Loucy (cell line): ENCODE measurements around the gene SEC61B.

Experiments
- H2AFZ ChIP-seq: fragments of 200-600 bp; sonication (generic); 2 replicates; pipeline ENCODE4 v1.6.0; 2016; ENCODE audit warnings: antibody characterized with exemption, mild to moderate bottlenecking, low read length, moderate library complexity
- H3F3A ChIP-seq: fragments of 200-600 bp; 2 replicates; pipeline ENCODE4 v1.6.0; 2016; ENCODE audit warnings: antibody characterized with exemption, low read depth, mild to moderate bottlenecking
- H3K27me3 ChIP-seq: fragments of 200-600 bp; sonication (generic); 2 replicates; pipeline ENCODE4 v1.6.1; 2014; ENCODE audit warnings: low read length, mild to moderate bottlenecking; ENCODE audit not compliant: insufficient read depth, poor library complexity, severe bottlenecking
- H3K36me3 ChIP-seq: fragments of 200-600 bp; sonication (generic); 2 replicates; pipeline ENCODE4 v1.6.1; 2016; ENCODE audit warnings: low read length; ENCODE audit not compliant: insufficient read depth
- H3K4me1 ChIP-seq: fragments of 200-600 bp; sonication (generic); 2 replicates; pipeline ENCODE4 v1.5.1; 2014; ENCODE audit warnings: low read length, mild to moderate bottlenecking; ENCODE audit not compliant: insufficient read depth, poor library complexity, severe bottlenecking
- H3K4me2 ChIP-seq: fragments of 200-600 bp; sonication (generic); 2 replicates; pipeline ENCODE4 v1.6.0; 2014; ENCODE audit warnings: antibody characterized with exemption, low read length, low read depth, mild to moderate bottlenecking; ENCODE audit not compliant: poor library complexity, severe bottlenecking
- H3K4me3 ChIP-seq: fragments of 200-600 bp; sonication (generic); 2 replicates; pipeline ENCODE4 v1.5.1; 2014; ENCODE audit warnings: low read length, mild to moderate bottlenecking, mixed read lengths; ENCODE audit not compliant: poor library complexity, severe bottlenecking
- H3K79me2 ChIP-seq: fragments of 200-600 bp; sonication (generic); 2 replicates; pipeline ENCODE4 v1.6.1; 2014; ENCODE audit warnings: low read length; ENCODE audit not compliant: insufficient read depth
- H3K9ac ChIP-seq: fragments of 200-600 bp; sonication (generic); 2 replicates; pipeline ENCODE4 v1.6.0; 2014; ENCODE audit warnings: mild to moderate bottlenecking, low read depth, low read length, moderate library complexity; ENCODE audit not compliant: poor library complexity, severe bottlenecking
- H3K9me2 ChIP-seq: fragments of 200-600 bp; sonication (generic); replicated peaks from 2 replicates; pipeline ENCODE4 v1.6.1; 2016; ENCODE audit warnings: low read depth, low read length, mixed read lengths
- H3K9me3 ChIP-seq: fragments of 200-600 bp; sonication (generic); 2 replicates; pipeline ENCODE4 v1.6.1; 2014; ENCODE audit warnings: mild to moderate bottlenecking, antibody characterized with exemption, low read length, low read depth; ENCODE audit not compliant: insufficient read depth
- H4K20me1 ChIP-seq: fragments of 200-600 bp; sonication (generic); 2 replicates; pipeline ENCODE4 v1.6.0; 2014; ENCODE audit warnings: antibody characterized with exemption, low read length, mild to moderate bottlenecking; ENCODE audit not compliant: insufficient read depth, poor library complexity, severe bottlenecking
- CTCF ChIP-seq: fragments of 200-600 bp; sonication (generic); conservative IDR thresholded peaks from 2 replicates; pipeline ENCODE4 v1.5.1; 2014; ENCODE audit warnings: mild to moderate bottlenecking, antibody characterized with exemption, low read length
- EZH2phosphoT487 ChIP-seq: fragments of 200-600 bp; IDR thresholded peaks from 2 replicates; pipeline ENCODE4 v1.6.1; 2018; ENCODE audit warnings: antibody characterized with exemption, mild to moderate bottlenecking, moderate library complexity, borderline replicate concordance

SEC61B gene

DNA sequence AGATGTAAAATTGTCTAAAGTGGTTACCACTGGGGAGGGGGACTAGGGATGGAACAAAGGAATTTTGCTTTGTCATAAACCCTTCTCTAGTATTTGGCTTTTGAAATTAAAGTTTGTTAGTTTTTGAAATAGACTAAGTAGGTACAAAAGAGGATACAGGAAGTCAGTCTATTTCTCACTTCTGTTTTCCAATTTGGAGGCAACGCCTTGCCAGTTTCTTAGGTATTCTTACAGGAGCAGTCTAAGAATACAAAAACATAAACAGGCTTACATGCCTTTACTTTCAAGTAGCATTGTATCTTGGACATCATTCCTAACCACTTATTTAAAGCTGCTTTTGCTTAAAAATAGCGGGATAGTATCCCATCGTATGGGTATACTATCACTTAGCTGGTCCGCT, 34.8 kb upstream of the SEC61B start:
- no peaks in the 10 kb centered on the region for H3K9me2 ChIP-seq
- TF ChIP-seq CTCF (no peak), EZH2phosphoT487 (no peak)
- no peaks in the 10 kb centered on the region for H3K36me3 ChIP-seq
- H2AFZ ChIP-seq = no peak overlapping the region
- H3K4me3 ChIP-seq = no peak overlapping the region
- no peaks in the 10 kb centered on the region for H3K79me2 ChIP-seq
- H4K20me1 ChIP-seq = no peaks in the 10 kb centered on the region
- no peaks in the 10 kb centered on the region for H3K9me3 ChIP-seq
- H3K4me2 ChIP-seq = no peak overlapping the region
- H3K27me3 ChIP-seq = no peaks in the 10 kb centered on the region
- 0 out of 2 replicates have a peak, but pooled peaks cover 4% of the 10 kb centered on the region for H3F3A ChIP-seq
- H3K9ac ChIP-seq = no peak overlapping the region
- peaks cover 35% of the 10 kb centered on the region for H3K4me1 ChIP-seq

DNA sequence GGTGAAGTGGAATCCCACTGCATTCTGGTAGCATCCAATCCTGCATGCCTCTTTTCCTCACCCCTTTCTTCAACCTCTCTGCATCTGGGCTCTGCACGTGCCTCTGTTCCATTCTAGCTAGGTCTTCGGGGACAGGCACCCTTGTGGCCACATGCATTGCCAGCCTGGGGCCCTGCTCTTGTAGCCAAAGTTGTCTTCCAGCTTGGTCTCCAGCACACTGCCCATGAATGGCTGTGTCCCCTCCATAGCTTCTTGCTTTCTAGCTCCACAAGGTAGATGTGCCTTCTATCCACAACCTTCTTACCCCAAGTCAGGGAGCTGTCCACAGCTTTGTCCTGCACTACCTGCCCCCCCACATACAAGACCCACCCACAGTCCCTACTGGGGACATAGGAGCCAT, 32.9 kb upstream of the SEC61B start:
- no peak overlapping the region for H3K4me3 ChIP-seq
- H3K4me2 ChIP-seq = no peak overlapping the region
- no peak overlapping the region for H2AFZ ChIP-seq
- no peaks in the 10 kb centered on the region for H3K36me3 ChIP-seq
- TF ChIP-seq CTCF (no peak), EZH2phosphoT487 (no peak)
- no peak overlapping the region for H3K9ac ChIP-seq
- no peaks in the 10 kb centered on the region for H3K79me2 ChIP-seq
- no peaks in the 10 kb centered on the region for H3K9me2 ChIP-seq
- H3K27me3 ChIP-seq = no peaks in the 10 kb centered on the region
- H3K9me3 ChIP-seq = no peaks in the 10 kb centered on the region
- H4K20me1 ChIP-seq = no peaks in the 10 kb centered on the region
- H3F3A ChIP-seq = no peaks in the 10 kb centered on the region
- H3K4me1 ChIP-seq = peaks cover 17% of the 10 kb centered on the region

- Histone ChIP-seq H3K9ac (no peak overlapping the region), H3K79me2 (no peaks in the 10 kb centered on the region), H3K4me2 (no peak overlapping the region), H3K9me3 (no peaks in the 10 kb centered on the region), H4K20me1 (no peaks in the 10 kb centered on the region), H3F3A (no peaks in the 10 kb centered on the region), H2AFZ (no peak overlapping the region), H3K27me3 (no peaks in the 10 kb centered on the region), H3K4me1 (peaks cover 14% of the 10 kb centered on the region), H3K4me3 (no peak overlapping the region), H3K36me3 (no peaks in the 10 kb centered on the region), H3K9me2 (no peaks in the 10 kb centered on the region)
- no peak for TF ChIP-seq CTCF
- TF ChIP-seq EZH2phosphoT487 = no peak
Measured at GRCh38 chr9:99189887-99190596, 32.0 kb upstream of the SEC61B start.
